Measurements from ENCODE around the gene GPI.
"Not testable (repeated sequence)": the region's sequence is repeated elsewhere in the genome, so short reads cannot be mapped to it uniquely, and the experiment has no call there.

DNA sequence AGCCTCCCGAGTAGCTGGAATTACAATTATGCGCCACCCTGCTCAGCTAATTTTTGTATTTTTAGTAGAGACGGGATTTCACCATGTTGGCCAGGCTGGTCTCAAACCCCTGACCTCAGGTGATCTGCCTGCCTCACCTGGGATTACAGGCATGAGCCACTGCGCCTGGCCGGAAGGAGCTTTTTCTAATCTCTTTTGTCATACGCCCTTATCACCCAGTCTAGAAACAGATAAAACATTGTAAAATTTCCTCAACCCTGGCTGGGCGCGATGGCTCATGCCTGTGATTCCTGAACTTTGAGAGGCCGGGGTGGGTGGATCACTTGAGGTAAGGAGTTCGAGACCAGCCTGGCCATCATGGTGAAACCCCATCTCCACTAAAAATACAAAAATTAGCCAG, 4.2 kb downstream of the GPI start:
- TF ChIP-seq POLR2A, CTCF (IDR thresholded peaks at IDR 0.05): not testable (repeated sequence)
